ENCODE results near the gene TPSG1.
"Not testable (repeated sequence)": the region's sequence is repeated elsewhere in the genome, so short reads cannot be mapped to it uniquely, and the experiment has no call there.

The TPSG1 gene

GRCh38 chr16:1230084-1230470, 5.0 kb upstream of the TPSG1 start, which contains the start of gene TPSB2:
TSS of gene TPSB2 (minus strand) at chr16:1230184. CDS start at chr16:1229951, 233 bp downstream.
- DNase-seq (ENCODE audit: low spot score), result not testable (repeated sequence)

DNA sequence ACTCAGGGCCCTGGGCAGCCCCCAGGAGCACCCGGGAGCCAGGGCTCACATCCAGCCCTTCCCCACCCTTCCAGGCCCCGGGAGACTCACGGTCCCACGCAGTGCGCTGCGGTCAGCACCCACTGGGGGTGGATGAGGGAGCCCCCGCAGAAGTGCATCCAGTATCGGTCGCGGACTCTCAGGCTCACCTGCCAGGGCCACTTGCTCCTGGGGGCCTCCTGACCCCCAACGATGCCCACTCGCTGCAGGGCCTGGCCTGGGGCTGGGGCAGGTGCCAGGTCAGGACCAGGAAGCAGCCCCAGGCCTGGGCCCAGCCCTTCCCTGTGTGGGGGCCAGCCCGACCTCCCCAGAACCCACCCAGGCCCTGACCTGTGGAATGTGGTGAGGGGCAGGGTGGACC, 4.4 kb upstream of the TPSG1 start:
- DNase-seq (ENCODE audit: low spot score), result not testable (repeated sequence)

- not testable (repeated sequence) for DNase-seq (ENCODE audit: low spot score)
Measured at GRCh38 chr16:1228227-1228626, 3.2 kb upstream of the TPSG1 start.

DNA sequence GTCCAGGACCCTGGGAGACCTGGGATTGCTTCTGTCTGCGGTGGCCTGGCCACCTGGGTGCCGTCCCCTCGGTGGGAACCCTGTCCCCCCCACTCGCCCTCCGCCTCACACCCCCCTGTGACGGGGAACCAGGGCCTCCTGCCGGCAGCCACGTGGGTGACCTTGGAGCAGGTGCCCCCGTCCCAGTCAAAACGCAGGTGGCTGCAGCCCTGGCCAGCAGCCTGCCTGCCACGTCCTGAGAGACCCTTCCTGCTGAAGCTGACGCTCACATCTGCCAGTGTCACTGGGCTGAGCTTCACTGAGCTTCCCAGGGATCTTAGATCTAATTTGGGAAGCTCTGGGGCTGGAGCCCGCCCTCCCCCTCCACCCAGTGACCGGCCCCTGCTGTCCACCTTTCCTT, 1.6 kb upstream of the TPSG1 start:
- DNase-seq (ENCODE audit: low spot score), result not testable (repeated sequence)

- DNase-seq (ENCODE audit: low spot score), result not testable (repeated sequence)
Measured at GRCh38 chr16:1225728-1226311, 752 bp upstream of the TPSG1 start.

GRCh38 chr16:1224558-1224957, 510 bp downstream of the TPSG1 start:
- no peak for DNase-seq (ENCODE audit: low spot score)
- no peak for TF ChIP-seq CTCF (IDR thresholded peaks at IDR 0.05; ENCODE audit: extremely low read depth, missing control alignments)

DNA sequence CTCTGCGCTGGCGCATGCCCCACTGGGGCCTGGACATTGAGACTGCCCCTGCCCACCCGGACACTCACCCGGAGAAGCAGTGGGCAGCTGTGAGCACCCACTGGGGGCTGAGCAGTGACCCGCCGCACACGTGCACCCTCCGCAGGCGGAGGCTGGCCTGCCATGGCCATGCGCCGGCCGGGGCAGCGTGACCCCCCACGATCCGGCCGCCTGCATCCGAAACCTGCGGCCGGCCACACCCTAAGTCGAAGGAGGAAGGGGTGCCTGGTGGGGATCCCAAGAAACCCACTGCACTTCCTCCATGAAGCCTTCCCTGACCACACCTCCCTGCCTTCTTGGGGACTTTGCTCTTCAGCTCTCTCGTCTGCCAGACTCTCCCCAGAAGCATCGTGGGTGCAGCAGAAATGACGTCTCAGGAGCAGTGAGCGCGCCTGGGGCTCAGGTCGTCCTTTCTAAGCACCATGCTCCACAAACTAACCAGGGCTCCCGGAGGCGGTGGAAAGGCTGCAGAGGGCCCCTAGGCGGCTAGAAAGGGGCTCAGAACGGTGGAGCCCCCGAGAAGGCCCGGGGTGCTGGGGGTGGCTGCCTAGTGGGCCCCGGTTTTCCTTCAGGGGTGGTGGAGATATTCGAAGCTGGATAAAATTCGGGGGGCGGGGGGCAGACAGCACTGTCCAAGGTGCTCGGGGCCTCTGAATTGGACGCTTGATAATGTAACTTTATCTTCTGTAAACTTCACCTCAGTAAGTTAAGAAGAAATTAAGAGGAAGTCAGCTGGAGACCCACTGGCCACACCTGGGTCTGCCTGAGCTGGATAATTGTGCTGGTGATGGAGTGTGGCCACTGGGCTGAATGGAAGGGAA, 1.5 kb downstream of the TPSG1 start:
- no peak for DNase-seq (ENCODE audit: low spot score)
- TF ChIP-seq CTCF (IDR thresholded peaks at IDR 0.05; ENCODE audit: extremely low read depth, missing control alignments), result no peak

- no peak for DNase-seq (ENCODE audit: low spot score)
- no peak for TF ChIP-seq CTCF (IDR thresholded peaks at IDR 0.05; ENCODE audit: extremely low read depth, missing control alignments)
Measured at GRCh38 chr16:1222553-1223354, 2.3 kb downstream of the TPSG1 start.

DNA sequence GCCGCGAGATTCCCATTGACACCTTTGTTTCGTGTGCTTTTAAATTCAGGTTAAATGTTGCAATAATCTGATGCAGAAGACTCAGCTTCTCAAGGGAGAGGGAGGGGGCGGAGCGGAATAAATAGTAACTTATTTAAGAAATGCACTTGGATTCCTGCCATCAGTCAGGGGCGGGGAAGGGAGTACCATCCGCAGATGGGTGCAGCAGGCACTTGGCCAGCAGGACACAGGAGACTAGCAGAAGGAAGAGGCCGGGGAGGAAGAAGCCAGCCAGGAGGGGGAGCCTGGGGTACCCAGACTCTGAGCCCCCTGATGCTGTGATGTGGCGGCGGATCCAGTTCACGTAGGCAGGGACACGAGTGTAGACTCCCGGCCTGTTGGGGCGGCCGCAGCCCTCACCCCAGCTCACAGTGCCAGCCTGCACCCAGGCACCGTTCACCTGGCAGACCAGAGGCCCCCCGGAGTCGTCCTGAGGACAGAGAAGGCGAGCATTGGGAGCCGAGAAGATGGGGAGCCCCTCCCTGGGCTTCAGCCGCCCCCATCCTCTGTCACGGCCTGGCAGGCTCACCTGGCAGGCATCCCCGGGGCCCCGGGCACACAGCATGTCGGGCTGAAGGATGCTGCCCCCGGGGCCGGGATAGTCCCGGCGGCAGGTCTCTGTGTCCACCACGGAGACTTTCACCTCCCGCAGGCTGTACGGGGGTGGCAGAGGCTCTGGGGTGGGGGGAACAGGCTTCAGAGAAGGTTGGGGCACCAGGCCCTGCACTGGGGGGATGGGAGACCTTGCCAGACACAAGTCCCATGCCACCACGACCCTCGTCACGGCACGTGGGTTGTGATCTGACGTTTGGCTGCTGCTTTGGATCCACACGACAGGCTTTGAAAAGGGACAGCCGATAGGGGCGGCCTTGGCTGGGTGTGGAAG, 3.2 kb downstream of the TPSG1 start:
- DNase-seq (ENCODE audit: low spot score), result no peak
- TF ChIP-seq CTCF (IDR thresholded peaks at IDR 0.05; ENCODE audit: extremely low read depth, missing control alignments), result no peak

Data from GM20000 (cell line).